Hepatocyte (in vitro differentiated cells): Measurements from ENCODE around the gene CRIM1.

Source experiments
- EZH2phosphoT487 ChIP-seq: fragments of 200-600 bp; sonication (generic); IDR thresholded peaks from one replicate; pipeline ENCODE4 v1.6.1; 2018; ENCODE audit warnings: antibody characterized with exemption, mild to moderate bottlenecking, low read depth, moderate library complexity; ENCODE audit not compliant: unreplicated experiment, severe bottlenecking
- TF ChIP-seq, protein P1 (sequence below): fragments of 200-600 bp; sonication (generic); IDR thresholded peaks from 2 replicates; pipeline ENCODE4 v1.5.1; 2016; ENCODE audit warnings: antibody characterized with exemption, mild to moderate bottlenecking; ENCODE audit not compliant: poor library complexity

- TF ChIP-seq, protein P1, sequence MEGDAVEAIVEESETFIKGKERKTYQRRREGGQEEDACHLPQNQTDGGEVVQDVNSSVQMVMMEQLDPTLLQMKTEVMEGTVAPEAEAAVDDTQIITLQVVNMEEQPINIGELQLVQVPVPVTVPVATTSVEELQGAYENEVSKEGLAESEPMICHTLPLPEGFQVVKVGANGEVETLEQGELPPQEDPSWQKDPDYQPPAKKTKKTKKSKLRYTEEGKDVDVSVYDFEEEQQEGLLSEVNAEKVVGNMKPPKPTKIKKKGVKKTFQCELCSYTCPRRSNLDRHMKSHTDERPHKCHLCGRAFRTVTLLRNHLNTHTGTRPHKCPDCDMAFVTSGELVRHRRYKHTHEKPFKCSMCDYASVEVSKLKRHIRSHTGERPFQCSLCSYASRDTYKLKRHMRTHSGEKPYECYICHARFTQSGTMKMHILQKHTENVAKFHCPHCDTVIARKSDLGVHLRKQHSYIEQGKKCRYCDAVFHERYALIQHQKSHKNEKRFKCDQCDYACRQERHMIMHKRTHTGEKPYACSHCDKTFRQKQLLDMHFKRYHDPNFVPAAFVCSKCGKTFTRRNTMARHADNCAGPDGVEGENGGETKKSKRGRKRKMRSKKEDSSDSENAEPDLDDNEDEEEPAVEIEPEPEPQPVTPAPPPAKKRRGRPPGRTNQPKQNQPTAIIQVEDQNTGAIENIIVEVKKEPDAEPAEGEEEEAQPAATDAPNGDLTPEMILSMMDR, result no peak
- no peak for TF ChIP-seq EZH2phosphoT487
Observed at GRCh38 chr2:36410681-36411080, 55.1 kb downstream of the CRIM1 start.
